Measurements from ENCODE around the gene FBXO8. TPM values are rescaled to one million over a fixed set of nuclear protein-coding genes. Genes with fewer than 3 reads are reported as not detected.
A peak's percentile ranks its signal among the peaks of the same experiment; 100 is the strongest.

FBXO8 gene
- total and polyA plus RNA-seq, 2 of the 4 experiments (the other 2 are of a cell fraction) = 11.3 to 25.6 TPM

DNA sequence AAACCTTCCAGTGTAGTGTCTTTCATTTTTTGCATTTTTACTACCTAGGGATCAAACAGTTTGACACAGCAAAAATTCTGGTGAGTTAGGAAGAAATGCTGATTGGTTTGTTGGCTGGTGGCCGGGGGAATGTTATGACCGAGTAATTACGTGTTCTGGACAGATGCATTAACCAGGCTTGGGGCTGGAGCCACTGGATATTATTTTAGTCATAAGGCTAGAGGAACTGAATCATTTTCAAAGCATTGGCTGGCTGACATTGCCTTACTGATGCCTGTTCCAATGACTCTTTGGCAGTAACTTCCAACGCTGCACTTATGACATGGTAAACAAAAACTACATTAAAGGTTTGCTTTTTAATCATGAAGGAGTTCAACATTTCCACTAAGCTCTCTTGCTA, 84.6 kb downstream of the FBXO8 start:
- Histone ChIP-seq H2BK5ac (ENCODE audit: low read depth, low read length, poor library complexity, severe bottlenecking) (no peak overlapping the region), H3K4me3 (ENCODE audit: insufficient read depth, low read depth, low read length) (no peak overlapping the region), H4K91ac (ENCODE audit: insufficient read depth, low read depth, low read length) (no peak overlapping the region), H3K18ac (ENCODE audit: low read depth, low read length) (no peak overlapping the region), H2AK9ac (replicated peaks; ENCODE audit: low read depth, low read length, poor library complexity) (no peak overlapping the region), H3K4me1 (ENCODE audit: control insufficient read depth, insufficient read depth, low read length) (no peaks in the 10 kb centered on the region), H3K79me1 (ENCODE audit: low read depth in 1 of 2, low read length in 2 of 2) (no peaks in the 10 kb centered on the region), H2BK120ac (ENCODE audit: low read depth, low read length) (no peak overlapping the region), H3K36me3 (ENCODE audit: control insufficient read depth, insufficient read depth, low read length) (no peaks in the 10 kb centered on the region), H3K9ac (ENCODE audit: low read depth, low read length) (no peak overlapping the region), H3K27ac (ENCODE audit: insufficient read depth, low read length) (no peak overlapping the region), H3K23ac (ENCODE audit: low read depth, low read length) (no peak overlapping the region), H3K4me2 (ENCODE audit: low read depth, low read length) (no peak overlapping the region), H4K8ac (ENCODE audit: low read depth in 2 of 2, low read length in 2 of 2) (no peak overlapping the region), H2AFZ (replicated peaks; ENCODE audit: low read length, poor library complexity) (no peak overlapping the region), H3K9me1 (ENCODE audit: insufficient read depth, low read length) (no peaks in the 10 kb centered on the region), H3K56ac (ENCODE audit: extremely low read depth, insufficient read depth, low read length) (no peak overlapping the region), H3K27me3 (ENCODE audit: control insufficient read depth, insufficient read depth, low read length) (no peaks in the 10 kb centered on the region), H3K14ac (replicated peaks; ENCODE audit: low read depth, low read length) (no peak overlapping the region), H3K4ac (ENCODE audit: low read depth, low read length) (no peak overlapping the region), H2BK20ac (ENCODE audit: low read depth, low read length) (no peak overlapping the region), H4K20me1 (ENCODE audit: insufficient read depth, low read length) (no peaks in the 10 kb centered on the region), H2AK5ac (ENCODE audit: low read depth, low read length) (no peak overlapping the region), H2BK15ac (ENCODE audit: low read depth, low read length) (no peak overlapping the region), H3K9me3 (ENCODE audit: control insufficient read depth, insufficient read depth, low read length) (no peaks in the 10 kb centered on the region), H4K5ac (ENCODE audit: low read depth, low read length) (no peak overlapping the region)
- ChIA-PET POLR2A (ENCODE audit: unreplicated experiment) (no interaction called here), CTCF (interaction anchor here (1.3 kb wide), 1 partner anchor 18 kb away, joined by 4 read pairs; no protein-coding TSS in a partner anchor)
- dilution Hi-C loops (cut with HindIII; ENCODE audit: low sequenced_read_pairs, unreplicated experiment) = no loop called here
- DNase-seq (peak; percentile 90), ATAC-seq (ENCODE audit: low read depth) (peak; percentile 94)
- no peak for TF ChIP-seq RFX5 (IDR thresholded peaks at IDR 0.05; ENCODE audit: low read depth, low read length)
- peak; percentile 5; the same call in 1 of the 2 replicates for TF ChIP-seq FOS (IDR thresholded peaks at IDR 0.05; ENCODE audit: low read depth, low read length)
- peak; percentile 80 for TF ChIP-seq MAFK (IDR thresholded peaks at IDR 0.05; ENCODE audit: low read depth, low read length)
- TF ChIP-seq NFE2L2 (IDR thresholded peaks at IDR 0.05; ENCODE audit: low read depth, low read length) = no peak
- WGBS, 2 experiments (ENCODE audit: extremely low coverage in 2 of 2, insufficient read length in 1 of 2) = 0% methylated on average over 3 of the region's 4 CpGs; no CpG with 5 or more reads in 1 of the 2 experiments
- in situ Hi-C loops (cut with MboI; ENCODE audit: low sequenced_read_pairs) = no loop called here
- intact Hi-C loops (cut with micrococcal nuclease) = no loop called here
- no TSS peak for BruUV-seq (replicated peaks)
